HL-60 (cell line): Measurements from ENCODE around the gene PLXDC2.

Experiments
- GABPA ChIP-seq: IDR thresholded peaks from 2 replicates; pipeline ENCODE4 v1.6.1; 2012; ENCODE audit warnings: low read depth
- POLR2AphosphoS5 ChIP-seq: IDR thresholded peaks from 2 replicates; pipeline ENCODE4 v1.6.1; 2012; ENCODE audit warnings: low read depth
- REST ChIP-seq: IDR thresholded peaks from 2 replicates; pipeline ENCODE4 v1.6.1; 2012; ENCODE audit warnings: low read depth; ENCODE audit not compliant: insufficient replicate concordance
- TF ChIP-seq, protein P1 (sequence below): IDR thresholded peaks from one replicate; pipeline ENCODE4 v1.5.1; 2011; ENCODE audit warnings: low read length, control low read depth, inconsistent platforms; ENCODE audit not compliant: insufficient read depth

DNA sequence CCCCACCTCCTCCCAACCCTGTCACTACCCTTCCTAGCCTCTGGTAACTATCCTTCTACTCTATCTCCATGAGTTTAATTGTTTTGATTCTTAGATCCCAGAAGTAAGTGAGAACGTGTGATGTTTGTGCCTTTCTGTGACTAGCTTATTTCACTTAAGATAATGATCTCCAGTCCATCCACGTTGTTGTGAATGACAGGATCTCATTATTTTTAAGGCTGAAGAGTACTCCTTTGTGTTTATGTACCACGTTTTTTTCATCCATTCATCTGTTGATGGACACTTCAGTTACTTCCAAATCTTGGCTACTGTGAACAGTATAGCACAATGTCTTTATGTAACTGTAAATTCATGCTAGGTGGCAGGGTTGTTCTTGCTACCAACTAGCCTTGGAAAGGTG lies 461.6 kb downstream of the PLXDC2 start:
- TF ChIP-seq, protein P1, sequence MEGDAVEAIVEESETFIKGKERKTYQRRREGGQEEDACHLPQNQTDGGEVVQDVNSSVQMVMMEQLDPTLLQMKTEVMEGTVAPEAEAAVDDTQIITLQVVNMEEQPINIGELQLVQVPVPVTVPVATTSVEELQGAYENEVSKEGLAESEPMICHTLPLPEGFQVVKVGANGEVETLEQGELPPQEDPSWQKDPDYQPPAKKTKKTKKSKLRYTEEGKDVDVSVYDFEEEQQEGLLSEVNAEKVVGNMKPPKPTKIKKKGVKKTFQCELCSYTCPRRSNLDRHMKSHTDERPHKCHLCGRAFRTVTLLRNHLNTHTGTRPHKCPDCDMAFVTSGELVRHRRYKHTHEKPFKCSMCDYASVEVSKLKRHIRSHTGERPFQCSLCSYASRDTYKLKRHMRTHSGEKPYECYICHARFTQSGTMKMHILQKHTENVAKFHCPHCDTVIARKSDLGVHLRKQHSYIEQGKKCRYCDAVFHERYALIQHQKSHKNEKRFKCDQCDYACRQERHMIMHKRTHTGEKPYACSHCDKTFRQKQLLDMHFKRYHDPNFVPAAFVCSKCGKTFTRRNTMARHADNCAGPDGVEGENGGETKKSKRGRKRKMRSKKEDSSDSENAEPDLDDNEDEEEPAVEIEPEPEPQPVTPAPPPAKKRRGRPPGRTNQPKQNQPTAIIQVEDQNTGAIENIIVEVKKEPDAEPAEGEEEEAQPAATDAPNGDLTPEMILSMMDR: no peak
- TF ChIP-seq POLR2AphosphoS5 (no peak), GABPA (no peak), REST (no peak)
